RKO (cell line): ENCODE results near the gene ZC3H13.

Experiments used
- DNase-seq: peaks from one replicate; pipeline ENCODE4 v3.0.0-alpha.2; 2016; ENCODE audit warnings: low spot score

The ZC3H13 gene, protein sequence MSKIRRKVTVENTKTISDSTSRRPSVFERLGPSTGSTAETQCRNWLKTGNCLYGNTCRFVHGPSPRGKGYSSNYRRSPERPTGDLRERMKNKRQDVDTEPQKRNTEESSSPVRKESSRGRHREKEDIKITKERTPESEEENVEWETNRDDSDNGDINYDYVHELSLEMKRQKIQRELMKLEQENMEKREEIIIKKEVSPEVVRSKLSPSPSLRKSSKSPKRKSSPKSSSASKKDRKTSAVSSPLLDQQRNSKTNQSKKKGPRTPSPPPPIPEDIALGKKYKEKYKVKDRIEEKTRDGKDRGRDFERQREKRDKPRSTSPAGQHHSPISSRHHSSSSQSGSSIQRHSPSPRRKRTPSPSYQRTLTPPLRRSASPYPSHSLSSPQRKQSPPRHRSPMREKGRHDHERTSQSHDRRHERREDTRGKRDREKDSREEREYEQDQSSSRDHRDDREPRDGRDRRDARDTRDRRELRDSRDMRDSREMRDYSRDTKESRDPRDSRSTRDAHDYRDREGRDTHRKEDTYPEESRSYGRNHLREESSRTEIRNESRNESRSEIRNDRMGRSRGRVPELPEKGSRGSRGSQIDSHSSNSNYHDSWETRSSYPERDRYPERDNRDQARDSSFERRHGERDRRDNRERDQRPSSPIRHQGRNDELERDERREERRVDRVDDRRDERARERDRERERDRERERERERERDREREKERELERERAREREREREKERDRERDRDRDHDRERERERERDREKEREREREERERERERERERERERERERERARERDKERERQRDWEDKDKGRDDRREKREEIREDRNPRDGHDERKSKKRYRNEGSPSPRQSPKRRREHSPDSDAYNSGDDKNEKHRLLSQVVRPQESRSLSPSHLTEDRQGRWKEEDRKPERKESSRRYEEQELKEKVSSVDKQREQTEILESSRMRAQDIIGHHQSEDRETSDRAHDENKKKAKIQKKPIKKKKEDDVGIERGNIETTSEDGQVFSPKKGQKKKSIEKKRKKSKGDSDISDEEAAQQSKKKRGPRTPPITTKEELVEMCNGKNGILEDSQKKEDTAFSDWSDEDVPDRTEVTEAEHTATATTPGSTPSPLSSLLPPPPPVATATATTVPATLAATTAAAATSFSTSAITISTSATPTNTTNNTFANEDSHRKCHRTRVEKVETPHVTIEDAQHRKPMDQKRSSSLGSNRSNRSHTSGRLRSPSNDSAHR (N-terminal part only)

DNA sequence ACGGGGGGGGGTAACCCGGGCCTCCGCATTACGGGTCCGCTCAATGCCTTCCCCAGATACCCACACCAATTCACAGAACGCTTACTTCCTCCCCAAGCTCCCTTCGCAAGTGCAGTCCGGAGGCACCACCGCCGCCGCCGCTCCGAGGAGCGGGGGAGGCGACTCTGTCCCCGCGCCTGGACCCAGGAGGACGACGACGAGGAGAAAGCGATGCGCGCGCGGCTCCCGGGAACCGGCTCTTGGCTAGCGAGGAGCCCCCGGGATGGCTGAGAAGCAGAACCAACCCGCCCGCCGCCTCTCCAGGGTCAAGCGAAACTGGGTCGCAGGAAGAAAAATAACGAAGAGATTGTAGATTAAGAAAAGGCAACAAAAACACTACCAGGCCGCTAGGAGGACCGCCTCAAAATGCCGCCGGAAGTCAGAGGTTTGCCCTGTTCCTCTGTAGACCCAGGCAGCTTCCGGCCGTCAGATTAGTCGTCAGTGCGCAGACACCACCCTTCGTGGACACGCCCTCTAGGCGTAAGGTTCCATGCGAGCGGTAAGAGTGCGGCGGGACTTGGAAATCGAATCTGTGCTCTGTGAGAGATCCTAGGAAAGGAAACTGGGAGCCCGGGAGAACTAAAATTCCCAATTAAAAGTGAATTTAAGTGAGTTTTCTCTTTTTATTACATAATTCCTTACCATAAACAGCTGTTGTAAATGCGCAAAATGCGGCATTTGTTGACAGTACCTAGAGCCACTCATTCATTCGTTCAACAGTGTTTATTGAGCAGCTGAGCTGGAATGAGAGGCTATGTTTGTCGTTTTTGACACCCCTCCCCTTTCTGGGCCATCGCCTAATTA, at the start of gene ZC3H13:
Gene ZC3H13, minus strand, starts transcription at position 428 of the 843 bp plus-strand sequence. CDS start 7,239 bp downstream, outside the sequence.
- DNase-seq: peak; percentile 96

DNA sequence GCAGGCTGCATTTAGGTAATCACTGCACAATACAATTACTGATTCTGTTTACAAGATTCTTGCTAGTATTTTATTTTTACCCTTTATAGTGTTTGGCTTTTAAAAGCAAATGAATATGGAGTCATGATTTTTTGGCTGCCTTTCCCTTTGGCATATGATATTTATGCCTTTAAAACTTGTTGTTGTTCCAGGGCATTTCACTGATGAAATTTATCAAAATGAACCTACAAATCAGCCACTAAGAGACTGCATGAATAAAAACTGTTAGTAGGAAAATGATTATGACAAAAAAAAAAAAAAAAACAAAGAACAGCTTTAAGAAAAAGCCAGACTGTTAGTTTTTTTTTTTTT, 49.7 kb upstream of the ZC3H13 start:
- DNase-seq: no peak

DNA sequence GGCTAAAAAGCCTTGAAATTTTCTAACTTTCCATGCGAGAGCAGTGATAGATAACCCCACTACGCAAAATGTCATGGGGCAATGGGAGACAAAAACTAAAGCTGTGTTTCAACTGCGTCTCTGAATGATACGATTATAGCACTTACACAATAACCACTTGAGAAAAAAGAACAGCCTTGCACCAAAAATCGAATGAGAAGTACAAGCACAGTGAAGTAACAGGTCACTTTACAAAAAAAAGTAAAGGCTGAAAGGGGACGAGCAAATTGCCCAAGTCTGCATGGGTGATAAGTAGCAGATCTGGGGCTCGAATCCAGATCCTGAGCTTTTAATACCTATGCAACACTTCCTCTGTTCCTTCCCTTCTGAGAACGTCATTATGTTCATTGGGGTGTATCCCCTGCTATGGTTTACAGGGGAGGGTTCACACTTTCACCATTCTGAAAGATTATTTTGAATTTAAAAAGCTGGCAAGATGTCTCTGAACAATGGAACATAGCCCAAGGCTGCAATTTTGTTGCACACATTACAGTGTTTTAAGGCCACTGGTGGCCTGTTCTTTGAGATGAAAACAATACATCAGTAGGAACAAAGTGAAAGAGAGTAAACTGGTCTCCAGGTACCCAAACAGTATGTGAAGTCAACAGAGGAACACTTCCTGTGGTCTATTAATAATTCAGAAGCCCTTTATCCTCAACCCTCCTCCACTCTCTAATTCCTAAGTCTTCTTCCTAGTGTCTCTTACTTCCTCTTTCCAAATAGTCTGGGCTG, 49.1 kb upstream of the ZC3H13 start:
- DNase-seq: no peak

DNA sequence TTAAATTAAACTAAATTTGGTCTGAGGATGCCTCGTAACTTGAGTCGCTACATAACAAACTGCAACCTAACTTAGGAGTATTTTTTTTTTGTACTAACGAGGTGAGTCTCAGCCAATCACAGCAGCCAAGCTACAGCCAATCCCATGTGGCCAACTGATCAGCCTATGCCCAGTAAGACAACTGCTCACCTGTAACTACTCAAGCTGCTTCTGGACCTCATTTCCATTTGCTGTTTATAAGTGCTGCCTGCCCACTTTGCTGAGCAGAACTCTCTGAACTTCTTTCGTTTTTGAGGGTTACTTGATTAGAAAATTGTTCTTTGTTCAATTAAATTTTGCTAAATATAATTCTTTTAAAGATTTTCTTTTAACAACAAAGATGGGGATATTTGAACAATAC, 48.5 kb upstream of the ZC3H13 start:
- DNase-seq: no peak

DNA sequence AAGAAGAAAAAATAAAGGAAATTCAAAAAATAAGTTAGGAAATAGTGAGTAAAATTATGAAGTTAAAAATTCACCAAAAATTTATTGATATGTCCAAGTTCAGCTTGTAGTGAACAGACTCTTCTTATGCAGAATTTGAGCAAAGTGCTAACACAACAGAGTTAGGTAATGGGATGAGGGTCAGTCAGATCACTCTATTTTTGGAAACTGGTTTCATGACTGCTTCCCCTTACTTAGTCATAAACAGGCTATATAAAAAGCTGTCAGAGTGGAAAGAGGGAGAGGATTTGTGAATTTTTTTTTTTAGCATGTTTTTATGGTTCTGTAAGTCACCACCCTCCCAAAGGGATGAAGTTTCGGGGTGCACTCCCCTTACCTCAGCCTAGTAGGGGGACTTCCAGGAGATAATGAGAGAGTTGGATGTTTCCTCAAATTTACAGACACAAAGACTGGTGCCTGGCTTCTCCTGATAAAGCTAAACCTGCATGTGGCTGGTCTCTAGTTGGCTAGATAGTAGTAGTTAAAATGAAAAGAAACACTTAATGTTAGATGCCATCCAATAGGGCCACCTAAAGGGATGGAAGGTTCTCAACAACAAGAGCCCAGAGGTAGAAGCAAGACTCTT, 47.8 kb upstream of the ZC3H13 start:
- peak; percentile 18 for DNase-seq

DNA sequence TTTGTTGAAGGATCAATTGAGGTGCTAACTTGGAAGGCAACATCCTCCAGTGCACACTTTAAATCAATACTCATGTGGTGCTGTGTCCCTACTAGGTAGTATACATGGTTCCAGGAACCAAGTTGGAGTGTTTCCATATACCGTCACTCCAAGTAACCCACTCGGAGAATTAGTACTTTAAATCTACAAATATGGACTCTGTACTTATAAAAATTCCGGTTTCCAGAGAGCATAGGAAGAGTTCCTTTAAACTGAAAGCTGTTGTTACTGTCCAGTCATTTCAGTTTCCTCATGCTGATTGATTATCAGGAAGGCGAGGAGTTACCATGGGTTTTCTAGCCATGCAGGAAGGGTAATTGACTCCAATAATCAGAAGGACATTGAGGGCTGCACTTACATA, 45.1 kb upstream of the ZC3H13 start:
- DNase-seq: no peak

DNA sequence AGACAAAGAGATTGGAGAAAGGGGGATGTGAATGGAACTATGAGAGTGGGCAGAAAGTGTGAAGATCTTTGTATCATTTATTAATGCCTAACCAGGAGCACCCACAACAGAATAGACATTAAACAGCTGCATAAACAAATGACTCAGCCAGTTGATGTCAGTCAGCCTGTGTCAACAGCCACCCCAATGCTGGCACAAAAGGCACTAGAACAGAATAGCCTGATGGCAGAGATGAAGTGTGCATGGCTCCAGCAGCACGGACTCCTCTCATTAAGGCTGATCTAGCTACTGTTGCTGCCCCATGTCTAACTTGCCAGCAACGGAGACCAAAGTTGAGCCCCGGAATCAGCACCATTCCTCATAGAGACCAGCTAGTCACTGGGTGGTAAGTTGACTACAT, 44.5 kb upstream of the ZC3H13 start:
- DNase-seq: no peak

DNA sequence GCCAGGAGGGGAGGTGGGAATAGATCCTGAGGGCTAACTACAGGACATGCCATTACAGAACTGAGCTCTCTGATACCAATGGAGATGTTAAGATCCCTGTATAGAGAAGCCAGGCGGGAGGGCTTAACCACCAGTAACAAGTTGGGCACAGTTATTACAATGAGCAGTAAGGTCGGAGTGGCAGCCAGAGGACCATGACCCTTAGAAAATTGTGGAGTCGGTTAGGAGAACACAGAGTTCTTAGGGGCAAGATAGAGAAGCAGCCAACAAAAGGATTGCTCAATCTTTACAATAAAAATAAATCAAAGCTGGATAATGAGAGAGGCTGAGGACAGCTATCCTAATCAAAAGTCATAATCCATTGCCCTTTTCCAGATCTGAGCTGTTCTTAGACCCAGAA, 41.9 kb upstream of the ZC3H13 start:
- no peak for DNase-seq

DNA sequence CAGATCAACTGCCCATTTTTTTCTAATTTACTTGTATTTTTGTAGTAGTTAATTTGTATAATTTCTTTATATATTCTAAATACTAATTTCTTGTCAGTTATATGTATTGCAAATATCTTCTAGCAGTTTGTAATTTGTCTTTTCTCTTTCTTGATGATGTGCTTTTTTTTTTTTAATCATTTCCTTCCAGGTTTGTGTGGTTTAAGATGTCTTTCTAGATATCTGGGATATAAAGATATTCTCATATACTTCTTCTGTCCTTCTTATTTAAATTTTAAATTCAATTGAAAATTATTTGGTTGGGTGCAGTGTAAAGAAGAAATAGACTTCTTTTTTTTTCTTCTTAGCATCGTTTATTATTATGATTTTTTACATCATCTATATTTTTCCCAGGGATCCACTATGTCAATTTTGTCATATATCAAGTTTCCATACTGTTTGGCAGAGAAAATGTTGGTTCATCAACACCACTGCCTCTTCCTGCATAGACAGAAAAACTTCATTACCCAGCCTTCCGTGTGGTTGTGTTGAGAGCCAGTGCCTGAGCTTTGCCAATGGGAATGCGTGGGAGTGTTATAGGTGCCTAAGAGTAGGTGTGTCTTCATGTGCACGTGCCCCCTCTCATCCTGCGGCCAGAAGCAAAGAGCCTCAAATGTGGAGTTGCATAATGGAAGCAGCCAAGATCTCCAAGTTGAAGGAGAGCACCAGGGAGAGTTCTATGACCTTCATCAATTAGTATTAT, 36.4 kb upstream of the ZC3H13 start:
- DNase-seq: no peak

DNA sequence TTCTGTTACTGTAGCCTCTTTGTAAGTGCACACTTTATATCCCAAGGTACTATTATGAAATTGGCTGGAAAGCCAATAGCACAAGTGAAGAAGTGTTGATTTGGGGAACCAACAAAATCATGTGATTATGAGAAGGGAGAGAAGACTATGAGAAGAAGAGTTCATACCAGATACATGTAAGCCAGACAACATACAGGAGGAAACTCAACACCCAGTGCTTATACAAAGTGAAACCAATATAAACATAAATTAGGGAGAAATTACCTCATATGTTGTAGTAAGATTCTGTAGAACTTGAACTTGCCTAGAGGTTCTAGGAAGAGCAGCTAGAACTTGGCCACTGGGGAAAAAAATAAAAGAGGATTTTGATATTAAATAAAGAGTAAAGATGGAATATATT, 34.9 kb upstream of the ZC3H13 start:
- DNase-seq: no peak

DNA sequence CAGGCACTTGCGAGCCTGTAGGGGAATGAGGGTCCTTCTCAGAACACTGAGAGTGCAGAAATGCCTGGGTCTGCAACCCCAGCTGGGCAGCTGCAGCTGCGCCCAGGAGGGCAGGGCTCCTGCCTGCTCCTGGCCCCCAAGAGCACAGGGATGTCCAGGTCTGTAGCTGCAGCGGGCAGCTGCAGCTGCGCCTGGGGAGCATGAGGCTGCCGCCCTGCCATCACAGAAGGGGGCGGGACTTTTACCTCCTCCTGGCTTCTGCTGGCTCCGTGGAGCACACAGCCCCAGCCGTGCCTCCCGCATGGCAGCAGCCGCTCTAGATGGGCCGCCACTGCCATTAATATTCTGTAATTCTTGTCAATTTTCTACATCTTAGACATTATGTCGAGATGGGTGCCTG, 34.4 kb upstream of the ZC3H13 start:
- DNase-seq: no peak

DNA sequence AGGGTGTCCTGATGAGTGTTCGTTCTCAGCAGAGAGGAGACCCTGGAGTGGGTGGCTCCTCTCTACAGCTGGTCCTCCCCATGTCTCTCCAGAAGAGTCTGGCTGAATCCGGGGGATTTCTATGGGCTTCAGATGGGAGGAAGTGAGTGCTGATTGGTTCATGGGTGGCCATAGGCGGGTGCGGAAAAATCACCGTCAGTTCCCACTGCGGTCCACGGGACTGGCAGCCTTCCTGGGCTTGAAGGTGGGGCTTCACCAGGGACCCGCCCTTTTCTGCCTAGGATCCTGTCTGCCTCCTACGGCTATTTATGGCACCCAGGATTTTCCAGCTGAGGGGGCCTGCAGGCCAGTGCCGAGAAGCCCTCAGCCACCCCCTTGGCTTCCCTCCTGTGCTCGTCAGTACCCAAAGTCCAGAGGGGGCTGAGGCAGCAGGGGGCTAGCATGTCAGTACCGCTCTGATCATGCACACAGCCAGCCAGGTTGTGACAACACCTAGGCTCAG, 33.9 kb upstream of the ZC3H13 start:
- DNase-seq: no peak

DNA sequence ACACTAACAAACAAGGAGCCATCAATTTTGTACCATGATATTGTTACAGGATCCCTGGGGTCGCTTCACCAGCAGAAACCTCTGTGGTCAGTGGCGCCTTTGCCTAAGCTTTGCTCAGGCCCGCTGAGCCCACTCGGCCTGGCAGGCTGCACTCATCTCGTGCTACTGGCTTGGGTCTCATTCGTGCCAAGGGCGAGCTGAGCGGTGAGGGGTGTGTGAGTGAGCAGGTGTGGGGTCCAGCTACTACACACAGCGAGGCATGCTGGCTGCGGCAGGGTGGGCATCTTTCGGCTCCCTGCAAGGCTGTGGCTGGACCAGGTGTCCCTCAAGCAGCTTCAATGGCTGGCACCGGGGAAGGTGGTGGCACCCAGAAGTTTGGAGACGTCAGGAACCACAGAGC, 33.2 kb upstream of the ZC3H13 start:
- no peak for DNase-seq

DNA sequence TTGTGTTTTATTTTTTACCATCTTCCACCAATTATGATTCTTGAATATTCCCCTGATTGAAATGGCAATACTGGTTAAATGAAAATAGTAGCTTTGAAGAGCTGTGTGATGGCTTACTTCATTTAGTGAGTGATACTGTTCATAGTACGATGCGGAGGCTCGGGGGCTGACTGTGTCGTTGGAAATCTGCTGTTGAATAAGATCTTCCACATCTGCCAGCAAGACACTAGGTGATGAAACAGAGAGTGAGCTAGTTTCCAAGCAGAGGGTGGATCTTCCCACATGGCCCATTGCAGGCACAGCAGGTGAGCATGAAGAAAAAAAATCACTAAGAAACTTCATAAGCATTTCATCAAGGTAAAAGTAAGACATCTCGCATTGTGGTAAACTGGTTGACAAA, 29.8 kb upstream of the ZC3H13 start:
- DNase-seq: no peak

DNA sequence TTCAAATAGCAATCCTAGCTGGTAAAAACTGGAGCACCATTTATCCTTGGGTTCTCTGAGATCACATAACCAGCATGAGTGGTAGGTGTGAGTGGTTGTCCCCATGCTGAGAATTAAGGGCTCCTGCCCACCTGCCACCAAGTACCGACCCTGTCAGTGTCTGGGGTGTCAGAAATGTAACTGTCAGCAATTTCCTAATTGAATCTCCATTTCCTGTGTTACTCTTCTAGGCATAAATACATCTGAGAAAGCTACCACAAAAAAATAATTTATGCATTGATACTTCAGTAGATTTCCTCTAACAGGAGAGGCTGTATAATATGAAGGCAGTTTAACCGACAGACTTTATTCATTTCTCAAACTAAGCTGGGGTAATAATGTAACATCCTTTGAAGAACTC, 27.2 kb upstream of the ZC3H13 start:
- no peak for DNase-seq

DNA sequence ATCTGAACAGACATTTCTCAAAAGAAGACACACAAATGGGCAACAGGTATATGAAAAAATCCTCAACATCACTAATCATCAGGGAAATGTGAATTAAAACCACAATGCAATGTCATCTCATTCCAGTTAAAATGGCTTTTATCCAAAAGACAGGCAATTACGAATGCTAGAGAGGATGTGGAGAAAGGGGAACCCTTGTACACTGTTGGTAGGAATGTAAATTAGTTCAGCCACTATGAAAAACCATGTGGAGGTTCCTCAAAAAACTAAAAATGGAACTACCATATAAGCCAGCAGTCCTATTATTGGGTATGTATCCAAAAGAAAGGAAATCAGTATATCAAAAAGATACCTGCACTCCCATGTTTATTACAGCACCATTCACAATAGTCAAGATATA, 24.7 kb upstream of the ZC3H13 start:
- no peak for DNase-seq

DNA sequence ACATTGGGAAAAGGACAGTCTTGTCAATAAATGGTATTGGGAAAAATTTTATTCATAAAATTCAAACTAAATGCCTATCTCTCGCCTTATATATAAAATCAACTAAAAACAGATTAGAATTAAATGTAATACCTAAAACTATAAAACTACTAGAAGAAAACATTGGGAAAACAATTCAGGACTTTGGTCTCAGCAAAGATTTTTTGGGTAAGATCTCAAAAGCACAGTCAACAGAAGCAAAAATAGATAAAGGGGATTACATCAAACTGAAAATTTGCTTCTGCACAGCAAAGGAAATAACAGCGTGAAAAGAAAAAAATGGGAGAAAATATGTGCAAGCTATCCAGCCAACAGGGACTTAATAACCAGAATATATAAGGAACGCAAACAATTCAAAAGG, 24.3 kb upstream of the ZC3H13 start:
- no peak for DNase-seq

DNA sequence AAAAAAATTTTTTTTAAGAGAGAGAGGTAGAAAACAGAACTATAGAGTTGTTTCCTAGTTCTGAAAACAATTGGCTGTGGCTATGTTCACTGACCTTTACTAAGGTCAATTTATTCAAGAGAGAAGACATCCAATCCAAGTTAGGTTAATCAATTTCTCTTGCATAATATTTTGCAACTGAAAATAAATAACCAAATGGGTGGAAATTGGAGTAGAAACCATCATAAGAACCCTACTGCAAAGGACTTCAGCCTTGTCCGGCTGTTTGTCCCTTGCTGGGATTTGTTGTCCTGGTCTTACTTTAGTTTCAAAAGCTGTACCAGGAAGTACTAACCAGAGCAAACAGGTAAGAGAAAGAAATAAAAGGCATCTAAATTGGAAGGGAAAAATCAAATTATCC, 23.3 kb upstream of the ZC3H13 start:
- no peak for DNase-seq

DNA sequence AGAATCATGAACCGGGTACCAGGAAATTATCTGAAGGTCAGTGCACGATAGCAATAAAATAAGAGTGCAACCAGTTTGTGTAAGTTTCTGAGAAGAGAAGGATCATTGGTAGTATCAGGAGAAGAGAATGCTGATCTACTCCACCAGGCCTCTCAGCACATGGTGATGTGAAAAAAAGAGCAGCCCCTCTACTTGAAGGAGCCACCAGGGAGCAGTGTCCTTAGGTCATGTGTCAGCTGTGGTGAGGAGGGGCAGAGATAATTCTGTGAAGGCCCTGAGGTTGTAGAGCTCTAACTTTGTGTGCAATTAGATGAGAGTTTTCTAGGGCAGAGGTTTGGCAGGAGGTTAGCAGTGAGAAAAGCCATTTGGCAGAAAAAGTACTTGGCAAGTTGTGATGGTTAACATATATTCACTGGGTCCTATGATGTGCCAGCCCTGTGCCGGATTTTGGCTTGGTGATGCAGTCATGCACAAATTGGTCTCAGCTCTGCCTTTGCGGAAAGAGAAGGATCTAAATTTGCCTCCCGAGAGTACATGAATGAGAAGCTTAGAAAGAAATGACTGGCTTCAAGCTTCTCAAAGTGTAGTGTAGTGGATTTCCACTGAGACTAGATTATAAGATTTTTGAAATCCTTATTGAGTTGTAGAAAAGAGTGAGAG, 19.2 kb upstream of the ZC3H13 start:
- no peak for DNase-seq
